GM12864 (cell line): ENCODE data around the gene CSF2.

Source experiments
- DNase-seq: peaks from one replicate; pipeline ENCODE4 v3.0.0-alpha.2; 2011; ENCODE audit warnings: low read depth
- H3K4me3 ChIP-seq: 2 replicates; pipeline ENCODE4 v1.5.1; 2011; ENCODE audit warnings: mild to moderate bottlenecking, low read depth, low read length, control low read depth
- CTCF ChIP-seq: IDR thresholded peaks from 2 replicates; pipeline ENCODE4 v1.5.1; 2011; ENCODE audit warnings: low read depth, mild to moderate bottlenecking, moderate library complexity, low read length, control low read depth, inconsistent platforms; ENCODE audit errors: missing control alignments

The CSF2 gene

GRCh38 chr5:132095077-132095410, 21.5 kb downstream of the CSF2 start:
- TF ChIP-seq CTCF = no peak
- H3K4me3 ChIP-seq = no peak overlapping the region
- no peak for DNase-seq

- no peak overlapping the region for H3K4me3 ChIP-seq
- TF ChIP-seq CTCF = no peak
- DNase-seq = no peak
Observed at GRCh38 chr5:132095424-132095972, 21.9 kb downstream of the CSF2 start.

- TF ChIP-seq CTCF = no peak
- no peak for DNase-seq
- H3K4me3 ChIP-seq = no peak overlapping the region
Observed at GRCh38 chr5:132096904-132097303, 23.3 kb downstream of the CSF2 start.

GRCh38 chr5:132098151-132098594, 24.6 kb downstream of the CSF2 start:
- no peak for DNase-seq
- TF ChIP-seq CTCF = no peak
- H3K4me3 ChIP-seq = no peak overlapping the region

- no peak for TF ChIP-seq CTCF
- no peak for DNase-seq
- H3K4me3 ChIP-seq = no peak overlapping the region
Observed at GRCh38 chr5:132098621-132099020, 25.0 kb downstream of the CSF2 start.

GRCh38 chr5:132099076-132099748, 25.6 kb downstream of the CSF2 start:
- no peak for TF ChIP-seq CTCF
- H3K4me3 ChIP-seq = no peak overlapping the region
- DNase-seq = no peak

GRCh38 chr5:132099905-132100304, 26.3 kb downstream of the CSF2 start:
- H3K4me3 ChIP-seq = no peak overlapping the region
- TF ChIP-seq CTCF = no peak
- no peak for DNase-seq
